WTC11 (cell line): Measurements from ENCODE around the gene NHLRC3. TPM values are rescaled to one million over a fixed set of nuclear protein-coding genes. Genes with fewer than 3 reads are reported as not detected.

ENCODE experiments used
- ATAC-seq: fragments of 200-7000 bp; cut with Tn5 transposase; 2 replicates; pipeline ENCODE4 v1.10.0; 2021; ENCODE audit warnings: mild to moderate bottlenecking, moderate library complexity
- CTCF ChIA-PET: fragments of 300-600 bp; sonication (Branson Sonifier 250); formaldehyde crosslinking; loops from one replicate; lab custom pipeline; 2021; ENCODE audit warnings: antibody characterized with exemption; lab: Charles Lee
- POLR2A ChIA-PET: fragments of 350-600 bp; sonication (Branson Sonifier 250); formaldehyde crosslinking; loops from one replicate; lab custom pipeline; 2021; ENCODE audit warnings: antibody characterized with exemption; lab: Charles Lee
- DNase-seq: peaks from one replicate; pipeline ENCODE4 v3.0.0; 2021; ENCODE audit warnings: low spot score
- H3K27ac Mint-ChIP-seq: 2 replicates; pipeline ENCODE4 v1.8.0; 2021; ENCODE audit warnings: mixed read lengths
- H3K27me3 Mint-ChIP-seq: 2 replicates; pipeline ENCODE4 v1.8.0; 2021; ENCODE audit warnings: low read depth, mild to moderate bottlenecking, moderate library complexity, mixed read lengths
- H3K36me3 Mint-ChIP-seq: 2 replicates; pipeline ENCODE4 v1.8.0; 2021; ENCODE audit warnings: mixed read lengths
- H3K4me1 Mint-ChIP-seq: 2 replicates; pipeline ENCODE4 v1.8.0; 2022; ENCODE audit warnings: mixed read lengths
- H3K4me3 Mint-ChIP-seq: 2 replicates; pipeline ENCODE4 v1.8.0; 2021; ENCODE audit warnings: mild to moderate bottlenecking, moderate library complexity, mixed read lengths
- H3K9me3 Mint-ChIP-seq: 2 replicates; pipeline ENCODE4 v1.8.0; 2021; ENCODE audit warnings: mixed read lengths
- ERG ChIP-seq: fragments of 250-450 bp; sonication (Bioruptor Pico); IDR thresholded peaks from 2 replicates; pipeline ENCODE4 v1.8.0; 2021; ENCODE audit warnings: mild to moderate bottlenecking
- ESRRA ChIP-seq: sonication (generic); formaldehyde crosslinking; IDR thresholded peaks from 2 replicates; pipeline ENCODE4 v1.8.1; 2022; ENCODE audit warnings: mild to moderate bottlenecking, missing genetic modification reagents, borderline replicate concordance
- GRHL2 ChIP-seq: fragments of 250-450 bp; sonication (Bioruptor Pico); IDR thresholded peaks from 2 replicates; pipeline ENCODE4 v1.8.0; 2022; ENCODE audit warnings: mild to moderate bottlenecking, moderate library complexity; ENCODE audit not compliant: insufficient replicate concordance, severe bottlenecking
- GTF2I ChIP-seq: fragments of 250-450 bp; sonication (Bioruptor Pico); conservative IDR thresholded peaks from 2 replicates; pipeline ENCODE4 v1.4.0; 2021; ENCODE audit warnings: mild to moderate bottlenecking
- HMGA2 ChIP-seq: fragments of 250-450 bp; sonication (Bioruptor Pico); IDR thresholded peaks from 2 replicates; pipeline ENCODE4 v1.4.0; 2021; ENCODE audit warnings: mild to moderate bottlenecking, moderate library complexity
- JAZF1 ChIP-seq: fragments of 250-450 bp; sonication (Bioruptor Pico); IDR thresholded peaks from 2 replicates; pipeline ENCODE4 v1.9.0; 2021; ENCODE audit warnings: moderate library complexity, mild to moderate bottlenecking, inconsistent platforms
- NR1H2 ChIP-seq: sonication (generic); formaldehyde crosslinking; IDR thresholded peaks from 2 replicates; pipeline ENCODE4 v1.9.0; 2021; ENCODE audit warnings: mild to moderate bottlenecking, moderate library complexity, missing genetic modification reagents
- SOX15 ChIP-seq: fragments of 250-450 bp; sonication (Bioruptor Pico); IDR thresholded peaks from 2 replicates; pipeline ENCODE4 v1.9.0; 2021; ENCODE audit warnings: mild to moderate bottlenecking
- TP53 ChIP-seq: sonication (generic); formaldehyde crosslinking; IDR thresholded peaks from 2 replicates; pipeline ENCODE4 v1.8.1; 2023; ENCODE audit warnings: mild to moderate bottlenecking, missing genetic modification reagents
- total RNA-seq: library from RNA; stranded (reverse); gene quantifications from 3 replicates; pipeline ENCODE4 v1.2.3, GENCODE V29; 2021
- TF ChIP-seq, protein P1 (sequence below): sonication (generic); formaldehyde crosslinking; IDR thresholded peaks from 2 replicates; pipeline ENCODE4 v1.8.1; 2022; ENCODE audit warnings: low read depth, missing genetic modification reagents, borderline replicate concordance
- TF ChIP-seq, protein P2 (sequence below): fragments of 250-450 bp; sonication (Bioruptor Pico); IDR thresholded peaks from 2 replicates; pipeline ENCODE4 v1.9.0; 2021; ENCODE audit warnings: mild to moderate bottlenecking, borderline replicate concordance
- TF ChIP-seq, protein P3 (sequence below): sonication (generic); formaldehyde crosslinking; IDR thresholded peaks from 2 replicates; pipeline ENCODE4 v1.8.1; 2023; ENCODE audit warnings: mild to moderate bottlenecking, missing genetic modification reagents
- TF ChIP-seq, protein P4 (sequence below): sonication (generic); formaldehyde crosslinking; IDR thresholded peaks from 2 replicates; pipeline ENCODE4 v1.8.1; 2022; ENCODE audit warnings: mild to moderate bottlenecking, moderate library complexity, missing genetic modification reagents
- TF ChIP-seq, protein P5 (sequence below): sonication (generic); formaldehyde crosslinking; IDR thresholded peaks from 2 replicates; pipeline ENCODE4 v1.8.1; 2023; ENCODE audit warnings: mild to moderate bottlenecking, missing genetic modification reagents, borderline replicate concordance

NHLRC3 gene
- total RNA-seq, 1 experiment from 2014 or later, result 18.8 TPM

DNA sequence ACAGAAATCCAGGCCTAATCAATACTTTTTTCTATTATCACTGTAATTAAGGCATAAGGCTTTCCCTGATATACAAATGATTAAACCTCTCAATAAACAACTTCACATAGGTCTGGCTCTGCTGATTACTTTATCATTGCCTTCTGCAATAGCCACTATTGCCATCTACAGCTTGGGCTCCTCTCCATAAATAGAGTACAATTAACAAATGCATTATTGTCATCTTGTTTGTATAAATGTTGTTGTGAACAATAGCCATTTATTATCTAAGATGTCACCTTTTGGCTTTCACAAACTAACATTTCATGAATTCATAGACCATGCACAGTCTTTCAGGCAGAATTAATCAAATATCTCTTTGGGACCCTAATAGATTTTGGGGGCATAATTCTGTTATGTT, 53.3 kb downstream of the NHLRC3 start:
- Mint-ChIP-seq H3K9me3 (peaks cover 4% of the 10 kb centered on the region), H3K4me1 (no peaks in the 10 kb centered on the region), H3K36me3 (no peaks in the 10 kb centered on the region), H3K27ac (no peak overlapping the region), H3K4me3 (no peak overlapping the region), H3K27me3 (no peaks in the 10 kb centered on the region)
- ChIA-PET POLR2A (no interaction called here), CTCF (interaction anchor here (0.7 kb wide), 1 partner anchor 476 kb away, joined by 3 read pairs; no protein-coding TSS in a partner anchor)
- no peak for ATAC-seq
- TF ChIP-seq GTF2I, result no peak
- no peak for TF ChIP-seq GRHL2 (CRISPR knock-in tag)
- TF ChIP-seq NR1H2 (CRISPR knock-in tag), result no peak
- TF ChIP-seq ESRRA (CRISPR knock-in tag), result no peak
- no peak for TF ChIP-seq ERG (CRISPR knock-in tag)
- no peak for TF ChIP-seq HMGA2
- TF ChIP-seq, protein P1, sequence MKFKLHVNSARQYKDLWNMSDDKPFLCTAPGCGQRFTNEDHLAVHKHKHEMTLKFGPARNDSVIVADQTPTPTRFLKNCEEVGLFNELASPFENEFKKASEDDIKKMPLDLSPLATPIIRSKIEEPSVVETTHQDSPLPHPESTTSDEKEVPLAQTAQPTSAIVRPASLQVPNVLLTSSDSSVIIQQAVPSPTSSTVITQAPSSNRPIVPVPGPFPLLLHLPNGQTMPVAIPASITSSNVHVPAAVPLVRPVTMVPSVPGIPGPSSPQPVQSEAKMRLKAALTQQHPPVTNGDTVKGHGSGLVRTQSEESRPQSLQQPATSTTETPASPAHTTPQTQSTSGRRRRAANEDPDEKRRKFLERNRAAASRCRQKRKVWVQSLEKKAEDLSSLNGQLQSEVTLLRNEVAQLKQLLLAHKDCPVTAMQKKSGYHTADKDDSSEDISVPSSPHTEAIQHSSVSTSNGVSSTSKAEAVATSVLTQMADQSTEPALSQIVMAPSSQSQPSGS, result no peak
- TF ChIP-seq, protein P2, sequence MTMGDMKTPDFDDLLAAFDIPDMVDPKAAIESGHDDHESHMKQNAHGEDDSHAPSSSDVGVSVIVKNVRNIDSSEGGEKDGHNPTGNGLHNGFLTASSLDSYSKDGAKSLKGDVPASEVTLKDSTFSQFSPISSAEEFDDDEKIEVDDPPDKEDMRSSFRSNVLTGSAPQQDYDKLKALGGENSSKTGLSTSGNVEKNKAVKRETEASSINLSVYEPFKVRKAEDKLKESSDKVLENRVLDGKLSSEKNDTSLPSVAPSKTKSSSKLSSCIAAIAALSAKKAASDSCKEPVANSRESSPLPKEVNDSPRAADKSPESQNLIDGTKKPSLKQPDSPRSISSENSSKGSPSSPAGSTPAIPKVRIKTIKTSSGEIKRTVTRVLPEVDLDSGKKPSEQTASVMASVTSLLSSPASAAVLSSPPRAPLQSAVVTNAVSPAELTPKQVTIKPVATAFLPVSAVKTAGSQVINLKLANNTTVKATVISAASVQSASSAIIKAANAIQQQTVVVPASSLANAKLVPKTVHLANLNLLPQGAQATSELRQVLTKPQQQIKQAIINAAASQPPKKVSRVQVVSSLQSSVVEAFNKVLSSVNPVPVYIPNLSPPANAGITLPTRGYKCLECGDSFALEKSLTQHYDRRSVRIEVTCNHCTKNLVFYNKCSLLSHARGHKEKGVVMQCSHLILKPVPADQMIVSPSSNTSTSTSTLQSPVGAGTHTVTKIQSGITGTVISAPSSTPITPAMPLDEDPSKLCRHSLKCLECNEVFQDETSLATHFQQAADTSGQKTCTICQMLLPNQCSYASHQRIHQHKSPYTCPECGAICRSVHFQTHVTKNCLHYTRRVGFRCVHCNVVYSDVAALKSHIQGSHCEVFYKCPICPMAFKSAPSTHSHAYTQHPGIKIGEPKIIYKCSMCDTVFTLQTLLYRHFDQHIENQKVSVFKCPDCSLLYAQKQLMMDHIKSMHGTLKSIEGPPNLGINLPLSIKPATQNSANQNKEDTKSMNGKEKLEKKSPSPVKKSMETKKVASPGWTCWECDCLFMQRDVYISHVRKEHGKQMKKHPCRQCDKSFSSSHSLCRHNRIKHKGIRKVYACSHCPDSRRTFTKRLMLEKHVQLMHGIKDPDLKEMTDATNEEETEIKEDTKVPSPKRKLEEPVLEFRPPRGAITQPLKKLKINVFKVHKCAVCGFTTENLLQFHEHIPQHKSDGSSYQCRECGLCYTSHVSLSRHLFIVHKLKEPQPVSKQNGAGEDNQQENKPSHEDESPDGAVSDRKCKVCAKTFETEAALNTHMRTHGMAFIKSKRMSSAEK (CRISPR knock-in tag), result no peak
- TF ChIP-seq TP53 (CRISPR knock-in tag), result no peak
- TF ChIP-seq SOX15 (CRISPR knock-in tag), result no peak
- TF ChIP-seq, protein P3, sequence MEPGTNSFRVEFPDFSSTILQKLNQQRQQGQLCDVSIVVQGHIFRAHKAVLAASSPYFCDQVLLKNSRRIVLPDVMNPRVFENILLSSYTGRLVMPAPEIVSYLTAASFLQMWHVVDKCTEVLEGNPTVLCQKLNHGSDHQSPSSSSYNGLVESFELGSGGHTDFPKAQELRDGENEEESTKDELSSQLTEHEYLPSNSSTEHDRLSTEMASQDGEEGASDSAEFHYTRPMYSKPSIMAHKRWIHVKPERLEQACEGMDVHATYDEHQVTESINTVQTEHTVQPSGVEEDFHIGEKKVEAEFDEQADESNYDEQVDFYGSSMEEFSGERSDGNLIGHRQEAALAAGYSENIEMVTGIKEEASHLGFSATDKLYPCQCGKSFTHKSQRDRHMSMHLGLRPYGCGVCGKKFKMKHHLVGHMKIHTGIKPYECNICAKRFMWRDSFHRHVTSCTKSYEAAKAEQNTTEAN (CRISPR knock-in tag), result no peak
- TF ChIP-seq, protein P4, sequence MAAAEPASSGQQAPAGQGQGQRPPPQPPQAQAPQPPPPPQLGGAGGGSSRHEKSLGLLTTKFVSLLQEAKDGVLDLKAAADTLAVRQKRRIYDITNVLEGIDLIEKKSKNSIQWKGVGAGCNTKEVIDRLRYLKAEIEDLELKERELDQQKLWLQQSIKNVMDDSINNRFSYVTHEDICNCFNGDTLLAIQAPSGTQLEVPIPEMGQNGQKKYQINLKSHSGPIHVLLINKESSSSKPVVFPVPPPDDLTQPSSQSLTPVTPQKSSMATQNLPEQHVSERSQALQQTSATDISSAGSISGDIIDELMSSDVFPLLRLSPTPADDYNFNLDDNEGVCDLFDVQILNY (CRISPR knock-in tag), result no peak
- TF ChIP-seq, protein P5, sequence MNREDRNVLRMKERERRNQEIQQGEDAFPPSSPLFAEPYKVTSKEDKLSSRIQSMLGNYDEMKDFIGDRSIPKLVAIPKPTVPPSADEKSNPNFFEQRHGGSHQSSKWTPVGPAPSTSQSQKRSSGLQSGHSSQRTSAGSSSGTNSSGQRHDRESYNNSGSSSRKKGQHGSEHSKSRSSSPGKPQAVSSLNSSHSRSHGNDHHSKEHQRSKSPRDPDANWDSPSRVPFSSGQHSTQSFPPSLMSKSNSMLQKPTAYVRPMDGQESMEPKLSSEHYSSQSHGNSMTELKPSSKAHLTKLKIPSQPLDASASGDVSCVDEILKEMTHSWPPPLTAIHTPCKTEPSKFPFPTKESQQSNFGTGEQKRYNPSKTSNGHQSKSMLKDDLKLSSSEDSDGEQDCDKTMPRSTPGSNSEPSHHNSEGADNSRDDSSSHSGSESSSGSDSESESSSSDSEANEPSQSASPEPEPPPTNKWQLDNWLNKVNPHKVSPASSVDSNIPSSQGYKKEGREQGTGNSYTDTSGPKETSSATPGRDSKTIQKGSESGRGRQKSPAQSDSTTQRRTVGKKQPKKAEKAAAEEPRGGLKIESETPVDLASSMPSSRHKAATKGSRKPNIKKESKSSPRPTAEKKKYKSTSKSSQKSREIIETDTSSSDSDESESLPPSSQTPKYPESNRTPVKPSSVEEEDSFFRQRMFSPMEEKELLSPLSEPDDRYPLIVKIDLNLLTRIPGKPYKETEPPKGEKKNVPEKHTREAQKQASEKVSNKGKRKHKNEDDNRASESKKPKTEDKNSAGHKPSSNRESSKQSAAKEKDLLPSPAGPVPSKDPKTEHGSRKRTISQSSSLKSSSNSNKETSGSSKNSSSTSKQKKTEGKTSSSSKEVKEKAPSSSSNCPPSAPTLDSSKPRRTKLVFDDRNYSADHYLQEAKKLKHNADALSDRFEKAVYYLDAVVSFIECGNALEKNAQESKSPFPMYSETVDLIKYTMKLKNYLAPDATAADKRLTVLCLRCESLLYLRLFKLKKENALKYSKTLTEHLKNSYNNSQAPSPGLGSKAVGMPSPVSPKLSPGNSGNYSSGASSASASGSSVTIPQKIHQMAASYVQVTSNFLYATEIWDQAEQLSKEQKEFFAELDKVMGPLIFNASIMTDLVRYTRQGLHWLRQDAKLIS (CRISPR knock-in tag), result no peak
- TF ChIP-seq JAZF1, result no peak
- DNase-seq, result no peak
